ENCODE results near the gene SMG6. TPM values are rescaled to one million over a fixed set of nuclear protein-coding genes. Genes with fewer than 3 reads are reported as not detected.
"Not testable (repeated sequence)": the region's sequence is repeated elsewhere in the genome, so short reads cannot be mapped to it uniquely, and the experiment has no call there.

Gene SMG6
- total and polyA plus RNA-seq, 2 experiments from 2014 or later = 23.0 to 50.8 TPM

- no peaks in the 10 kb centered on the region for H3K9me3 ChIP-seq (ENCODE audit: low read depth)
- peaks cover 68% of the 10 kb centered on the region for H3K4me1 ChIP-seq (ENCODE audit: low read depth)
- no peak for TF ChIP-seq CTCF (IDR thresholded peaks at IDR 0.05; ENCODE audit: low read depth, low read length)
- no peak for DNase-seq (ENCODE audit: low read depth in 1 of 2, low spot score in 1 of 2)
- H3K27me3 ChIP-seq = no peaks in the 10 kb centered on the region
- peak overlapping the region; percentile 82 for H3K27ac ChIP-seq
- no peak overlapping the region for H3K4me3 ChIP-seq
- peaks cover 4% of the 10 kb centered on the region for H3K36me3 ChIP-seq
Measured at GRCh38 chr17:2174014-2174413, 129.6 kb downstream of the SMG6 start.

GRCh38 chr17:2172999-2173398, 130.6 kb downstream of the SMG6 start:
- no peak for TF ChIP-seq CTCF (IDR thresholded peaks at IDR 0.05; ENCODE audit: low read depth, low read length)
- Histone ChIP-seq H3K9me3 (ENCODE audit: low read depth) (no peaks in the 10 kb centered on the region), H3K4me1 (ENCODE audit: low read depth) (peaks cover 65% of the 10 kb centered on the region), H3K36me3 (peaks cover 4% of the 10 kb centered on the region), H3K4me3 (no peak overlapping the region), H3K27me3 (no peaks in the 10 kb centered on the region), H3K27ac (peak overlapping the region; percentile 94)
- DNase-seq (ENCODE audit: low read depth in 1 of 2, low spot score in 1 of 2) = peak; percentile 37 to 45

DNA sequence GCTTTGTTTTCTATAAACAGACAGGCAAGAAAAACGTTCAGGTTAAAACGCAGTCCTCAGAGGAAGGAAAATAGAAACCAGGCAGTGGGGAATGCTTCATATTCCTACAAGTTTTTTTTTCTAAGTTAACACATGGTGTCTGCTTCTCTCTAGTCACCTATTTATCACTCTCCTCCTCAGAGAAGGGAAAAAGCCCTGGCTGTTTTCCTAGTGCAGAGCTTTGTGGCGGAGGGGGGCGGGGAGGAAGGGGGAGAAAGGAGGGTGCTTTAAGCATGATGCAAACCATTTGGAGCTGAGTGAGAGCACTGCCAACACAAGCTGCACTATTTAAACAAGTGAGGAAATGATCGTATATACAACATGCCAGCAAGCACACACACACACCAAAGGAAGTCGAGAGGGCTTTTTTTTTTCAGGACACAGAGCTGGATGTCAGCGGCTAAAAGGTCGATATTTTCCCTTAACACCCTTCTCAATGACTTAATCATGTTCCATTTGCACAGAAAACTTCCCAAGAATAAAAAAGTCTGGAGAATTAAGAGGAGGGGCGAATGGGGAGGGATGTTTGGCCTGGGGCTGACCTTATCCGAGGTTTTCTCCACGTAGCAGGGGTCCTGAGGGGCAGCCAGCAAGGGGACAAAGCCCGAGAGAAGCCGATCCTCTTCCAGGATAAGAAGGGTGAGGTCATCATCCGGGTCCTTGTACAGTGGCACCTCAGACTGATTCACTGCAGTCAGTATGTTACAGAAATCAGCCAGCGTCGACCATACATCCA, 131.3 kb downstream of the SMG6 start:
- Histone ChIP-seq H3K4me1 (ENCODE audit: low read depth) (peaks cover 65% of the 10 kb centered on the region), H3K27me3 (no peaks in the 10 kb centered on the region), H3K36me3 (peaks cover 4% of the 10 kb centered on the region), H3K27ac (peak overlapping the region; percentile 94), H3K4me3 (no peak overlapping the region), H3K9me3 (ENCODE audit: low read depth) (no peaks in the 10 kb centered on the region)
- peak; percentile 60 to 99 for DNase-seq (ENCODE audit: low read depth in 1 of 2, low spot score in 1 of 2)
- TF ChIP-seq CTCF (IDR thresholded peaks at IDR 0.05; ENCODE audit: low read depth, low read length) = no peak

GRCh38 chr17:2171702-2172076, 131.9 kb downstream of the SMG6 start:
- H3K9me3 ChIP-seq (ENCODE audit: low read depth) = no peaks in the 10 kb centered on the region
- H3K36me3 ChIP-seq = peaks cover 4% of the 10 kb centered on the region
- no peak overlapping the region for H3K4me3 ChIP-seq
- no peaks in the 10 kb centered on the region for H3K27me3 ChIP-seq
- DNase-seq (ENCODE audit: low read depth in 1 of 2, low spot score in 1 of 2) = no peak
- H3K27ac ChIP-seq = peak overlapping the region; percentile 94
- TF ChIP-seq CTCF (IDR thresholded peaks at IDR 0.05; ENCODE audit: low read depth, low read length) = no peak
- H3K4me1 ChIP-seq (ENCODE audit: low read depth) = peaks cover 61% of the 10 kb centered on the region

DNA sequence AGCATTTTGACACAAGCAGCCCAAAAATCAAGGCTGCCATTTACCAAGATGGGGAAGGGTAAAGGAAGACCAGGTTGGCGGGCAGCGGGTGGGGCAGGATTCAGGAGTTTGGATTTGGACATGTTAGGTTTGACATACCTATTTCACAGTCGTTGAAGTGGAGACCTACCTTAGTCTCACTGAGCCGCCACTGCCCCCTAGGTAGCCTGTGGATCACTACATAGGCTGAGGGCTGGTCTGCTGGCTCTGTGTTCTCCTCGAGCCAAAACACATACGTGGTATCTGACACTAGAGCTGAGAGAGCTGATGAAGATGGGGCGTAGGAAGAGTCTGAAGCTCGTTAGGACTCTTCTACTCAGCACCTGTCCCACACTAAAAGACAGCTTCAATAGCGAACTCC, 133.6 kb downstream of the SMG6 start:
- peak; percentile 12 for TF ChIP-seq CTCF (IDR thresholded peaks at IDR 0.05; ENCODE audit: low read depth, low read length)

DNA sequence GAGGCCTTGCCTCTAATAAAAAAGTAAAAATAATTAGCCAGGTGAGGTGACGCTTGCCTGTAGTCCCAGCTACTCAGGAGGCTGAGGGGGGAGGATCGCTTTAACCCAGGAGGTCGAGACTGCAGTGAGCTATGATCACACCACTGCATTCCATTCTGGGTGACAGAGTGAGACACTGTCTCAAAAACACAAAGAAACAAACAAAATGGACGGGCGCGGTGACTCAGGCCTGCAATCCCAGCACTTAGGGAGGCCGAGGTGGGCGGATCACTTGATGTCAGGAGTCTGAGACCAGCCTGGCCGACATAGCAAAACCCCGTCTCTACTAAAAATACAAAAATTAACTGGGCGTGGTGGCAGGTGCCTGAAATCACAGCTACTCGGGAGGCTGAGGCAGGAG, 137.9 kb downstream of the SMG6 start:
- DNase-seq (ENCODE audit: low read depth in 1 of 2, low spot score in 1 of 2); H3K4me1 ChIP-seq (ENCODE audit: low read depth); H3K27ac ChIP-seq; H3K9me3 ChIP-seq (ENCODE audit: low read depth); H3K27me3 ChIP-seq; H3K4me3 ChIP-seq: not testable (repeated sequence)
- peaks cover 13% of the 10 kb centered on the region for H3K36me3 ChIP-seq

More for the DNA sequence above, 133.6 kb downstream of the SMG6 start:
- no peaks in the 10 kb centered on the region for H3K27me3 ChIP-seq
- H3K4me1 ChIP-seq (ENCODE audit: low read depth) = peaks cover 44% of the 10 kb centered on the region
- H3K9me3 ChIP-seq (ENCODE audit: low read depth) = no peaks in the 10 kb centered on the region
- peak overlapping the region; percentile 94 for H3K27ac ChIP-seq
- peaks cover 4% of the 10 kb centered on the region for H3K36me3 ChIP-seq
- H3K4me3 ChIP-seq = no peak overlapping the region
- no peak for DNase-seq (ENCODE audit: low read depth in 1 of 2, low spot score in 1 of 2)

All from cardiac muscle cell (in vitro differentiated cells and primary cell).